Stomach (tissue), 4 donors: ENCODE data around the gene NFATC4.

Experiments used
- CTCF ChIP-seq, 7 experiments: fragments of 450-650 bp in 4 of 7; fragments of 200-600 bp in 3 of 7; sonication (generic) in 3 of 7; IDR thresholded peaks; one replicate each; pipeline ENCODE4 v1.5.1; 2016 to 2019; ENCODE audit warnings: antibody characterized with exemption in 7 of 7, control low read depth in 2 of 7, mild to moderate bottlenecking in 1 of 7
- POLR2AphosphoS5 ChIP-seq, 3 donors: sonication (generic); formaldehyde crosslinking; IDR thresholded peaks; one replicate each; pipeline ENCODE4 v1.6.1; 2016; ENCODE audit warnings: antibody characterized with exemption in 3 of 3

GRCh38 chr14:24327303-24327702 lies 40.7 kb upstream of the NFATC4 start:
- TF ChIP-seq POLR2AphosphoS5 (IDR thresholded peaks at IDR 0.05) = no peak
- TF ChIP-seq CTCF (IDR thresholded peaks at IDR 0.05) = no peak
